HepG2 (cell line): ENCODE results near the gene PPM1H. TPM values are rescaled to one million over a fixed set of nuclear protein-coding genes. Genes with fewer than 3 reads are reported as not detected.

Source experiments
- ATAC-seq: fragments of 200-7000 bp; cut with Tn5 transposase; 3 replicates; pipeline ENCODE4 v1.9.1; 2020; ENCODE audit warnings: mild to moderate bottlenecking, moderate library complexity
- BruUV-seq: library from RNA; stranded (reverse); fragments of 400-500 nt; replicated peaks from 2 replicates; lab custom pipeline; 2021; lab: Mats Ljungman, UMichigan
- CTCF ChIA-PET: fragments of 300-600 bp; formaldehyde crosslinking; extraction: SDS; loops from one replicate; lab custom pipeline; 2021; ENCODE audit warnings: low total read pairs, inconsistent platforms, low intra/inter-chr PET ratio; lab: Yijun Ruan, JAX
- POLR2A ChIA-PET: fragments of 350-600 bp; sonication (Branson Sonifier 250); formaldehyde crosslinking; loops from one replicate; lab custom pipeline; 2020; ENCODE audit warnings: antibody characterized with exemption, inconsistent platforms; lab: Yijun Ruan, JAX
- DNase-seq: peaks from one replicate; pipeline ENCODE4 v3.0.0-alpha.2; 2015; ENCODE audit warnings: low spot score
- FAIRE-seq: peaks from 3 replicates; lab custom pipeline; 2011; peaks lifted over from hg19 to GRCh38; lab: Jason Lieb, UNC
- H2AFZ ChIP-seq: one replicate; pipeline ENCODE4 v1.6.1; 2011; ENCODE audit warnings: low read length, inconsistent platforms
- H3K27ac ChIP-seq: fragments of 300-600 bp; 3 replicates; pipeline ENCODE4 v1.8.0; 2011; ENCODE audit warnings: mixed run types, mild to moderate bottlenecking, mixed read lengths, low read length, inconsistent platforms; ENCODE audit not compliant: insufficient read depth; ENCODE audit errors: extremely low read length
- H3K27me3 ChIP-seq, 2 experiments: fragments of 200-600 bp in 1 of 2; 2 replicates in 1 of 2; 3 replicates in 1 of 2; pipeline versions ENCODE4 v1.6.0 to v1.8.0; 2011; ENCODE audit warnings: low read length in 2 of 2, mild to moderate bottlenecking in 2 of 2, moderate library complexity in 2 of 2, inconsistent platforms in 1 of 2; ENCODE audit not compliant: insufficient read depth in 2 of 2, control insufficient read depth in 1 of 2
- H3K36me3 ChIP-seq, 2 experiments: fragments of 200-600 bp in 1 of 2; replicated peaks in 1 of 2; 2 replicates in 1 of 2; 3 replicates in 1 of 2; pipeline versions ENCODE4 v1.5.1 to v1.8.0; 2011; ENCODE audit warnings: low read length in 2 of 2, inconsistent platforms in 1 of 2; ENCODE audit not compliant: insufficient read depth in 2 of 2, control insufficient read depth in 1 of 2
- H3K4me1 ChIP-seq: 2 replicates; pipeline ENCODE4 v1.5.1; 2012; ENCODE audit warnings: low read length, inconsistent platforms; ENCODE audit not compliant: insufficient read depth
- H3K4me2 ChIP-seq: 2 replicates; pipeline ENCODE4 v1.6.0; 2011; ENCODE audit warnings: low read depth, low read length, inconsistent platforms
- H3K4me3 ChIP-seq, 3 experiments: fragments of 200-600 bp in 1 of 3; sonication (generic), shearing (Covaris generic) in 1 of 3; replicated peaks in 1 of 3; 2 replicates each; pipeline ENCODE4 v1.5.1; 2011 to 2016; ENCODE audit warnings: low read length in 3 of 3, inconsistent platforms in 2 of 3, low read depth in 2 of 3, mild to moderate bottlenecking in 2 of 3, control low read depth in 1 of 3, mixed read lengths in 1 of 3; ENCODE audit not compliant: insufficient read depth in 1 of 3
- H3K79me2 ChIP-seq: one replicate; pipeline ENCODE4 v1.6.1; 2011; ENCODE audit warnings: low read length, inconsistent platforms; ENCODE audit not compliant: insufficient read depth
- H3K9ac ChIP-seq: 2 replicates; pipeline ENCODE4 v1.6.0; 2011; ENCODE audit warnings: mild to moderate bottlenecking, low read depth, low read length, inconsistent platforms; ENCODE audit not compliant: insufficient read depth
- H3K9me3 ChIP-seq: 2 replicates; pipeline ENCODE4 v1.5.1; 2012; ENCODE audit warnings: mild to moderate bottlenecking, low read length
- H4K20me1 ChIP-seq: 2 replicates; pipeline ENCODE4 v1.6.0; 2011; ENCODE audit warnings: inconsistent platforms, mild to moderate bottlenecking, low read length, moderate library complexity; ENCODE audit not compliant: insufficient read depth
- CBX2 ChIP-seq, 2 experiments: fragments of 200-600 bp in 1 of 2; sonication (generic); formaldehyde crosslinking in 1 of 2; IDR thresholded peaks; 2 replicates each; pipeline versions ENCODE4 v1.7.0 to v1.8.1; 2018 to 2022; ENCODE audit warnings: low read depth in 2 of 2, low read length in 1 of 2, mild to moderate bottlenecking in 1 of 2, missing genetic modification reagents in 1 of 2
- KIAA2018 ChIP-seq: sonication (generic); formaldehyde crosslinking; IDR thresholded peaks from 2 replicates; pipeline ENCODE4 v1.5.0; 2020; ENCODE audit warnings: mild to moderate bottlenecking, missing genetic modification reagents, borderline replicate concordance
- TIGD3 ChIP-seq: sonication (generic); formaldehyde crosslinking; IDR thresholded peaks from 2 replicates; pipeline ENCODE4 v1.5.1; 2020; ENCODE audit warnings: mild to moderate bottlenecking, missing genetic modification reagents, borderline replicate concordance
- ZNF460 ChIP-seq: sonication (generic); formaldehyde crosslinking; IDR thresholded peaks from 2 replicates; pipeline ENCODE4 v1.5.1; 2020; ENCODE audit warnings: missing genetic modification reagents, mild to moderate bottlenecking, borderline replicate concordance
- ZNF484 ChIP-seq: sonication (generic); formaldehyde crosslinking; IDR thresholded peaks from 2 replicates; pipeline ENCODE4 v1.5.1; 2020; ENCODE audit warnings: mild to moderate bottlenecking, low read depth, missing genetic modification reagents, borderline replicate concordance
- ZNF597 ChIP-seq: sonication (generic); formaldehyde crosslinking; IDR thresholded peaks from 2 replicates; pipeline ENCODE4 v1.5.0; 2020; ENCODE audit warnings: missing genetic modification reagents
- ZNF7 ChIP-seq: IDR thresholded peaks from 2 replicates; pipeline ENCODE4 v1.6.1; 2016; ENCODE audit warnings: missing biosample characterization, missing genetic modification reagents
- ZNF713 ChIP-seq: sonication (generic); formaldehyde crosslinking; IDR thresholded peaks from 2 replicates; pipeline ENCODE4 v1.4.0; 2020; ENCODE audit warnings: mild to moderate bottlenecking, missing genetic modification reagents
- ZNF782 ChIP-seq: sonication (generic); formaldehyde crosslinking; IDR thresholded peaks from 2 replicates; pipeline ENCODE4 v1.4.0; 2020; ENCODE audit warnings: missing genetic modification reagents, mild to moderate bottlenecking, borderline replicate concordance
- WGBS: methylation state at CpG from one replicate; pipeline ENCODE4 v1.1.6; 2017; ENCODE audit warnings: low lambda C conversion rate; 5-methylcytosine and 5-hydroxymethylcytosine counted together
- in situ Hi-C: cut with HindIII; loops from 2 replicates; pipeline ENCODE4 v1.10.0; 2017; ENCODE audit warnings: low pct_unique_long_range_greater_than_20kb; ENCODE audit not compliant: extremely low pct_ligation_motif_present
- intact Hi-C: fragments of 100-400 bp; cut with micrococcal nuclease; formaldehyde crosslinking; loops from one replicate; pipeline ENCODE4 v1.10.0; 2022; ENCODE audit not compliant: unreplicated experiment
- polyA plus RNA-seq, 8 experiments: library from polyadenylated mRNA; depleted of rRNA in 3 of 8; stranded (reverse) in 7 of 8; unstranded in 1 of 8; fragments of >200 nt; fragmentation: Illumina TruSeq in 4 of 8; extraction: Trizol in 4 of 8; gene quantifications; 2 replicates each; pipeline versions ENCODE4 v1.2.1 to v1.2.3, GENCODE V29; 2011 to 2016; ENCODE audit warnings: low read depth in 4 of 8, missing spikeins in 1 of 8, mixed read lengths in 1 of 8; ENCODE audit not compliant: insufficient read depth in 1 of 8
- total RNA-seq, 5 experiments: library from RNA; depleted of rRNA; stranded (reverse); fragments of >200 nt; fragmentation: Illumina TruSeq; extraction: Trizol; gene quantifications; 2 replicates each; pipeline ENCODE4 v1.2.3, GENCODE V29; 2016; ENCODE audit warnings: low read depth in 1 of 5

Gene PPM1H
- total and polyA plus RNA-seq, 2 of the 13 experiments (the other 11 are each of a cell fraction or from before 2014, with no cell fraction given): 29.1 to 38.1 TPM

GRCh38 chr12:62651138-62651537, 283.8 kb downstream of the PPM1H start (continued):
- TF ChIP-seq CBX2 (IDR thresholded peaks at IDR 0.05; ENCODE audit: low read depth, low read length) (no peak), CBX2 (CRISPR knock-in tag; IDR thresholded peaks at IDR 0.05; ENCODE audit: low read depth) (no peak), TIGD3 (CRISPR knock-in tag) (no peak), ZNF460 (no peak), ZNF713 (no peak)
- TF ChIP-seq, all 625 proteins: peak for 0

GRCh38 chr12:62649412-62650138, 285.4 kb downstream of the PPM1H start:
- H3K4me1 ChIP-seq: no peaks in the 10 kb centered on the region
- H3K27ac ChIP-seq: no peak overlapping the region
- peaks cover 14 to 50% of the 10 kb centered on the region in 2 experiments for H3K36me3 ChIP-seq
- ATAC-seq (no peak), DNase-seq (no peak), FAIRE-seq (no peak)
- H3K4me2 ChIP-seq: no peak overlapping the region
- POLR2A ChIA-PET: no interaction called here
- H4K20me1 ChIP-seq: no peaks in the 10 kb centered on the region
- no peak overlapping the region for H3K4me3 ChIP-seq
- no peak overlapping the region for H3K9ac ChIP-seq
- H2AFZ ChIP-seq: no peak overlapping the region
- WGBS: 79% methylated on average over 4 of the region's 4 CpGs
- CTCF ChIA-PET: no interaction called here
- in situ Hi-C loops: no loop called here
- no peaks in the 10 kb centered on the region for H3K9me3 ChIP-seq
- intact Hi-C loops: no loop called here
- BruUV-seq: no TSS peak
- no peaks in the 10 kb centered on the region for H3K27me3 ChIP-seq
- H3K79me2 ChIP-seq: no peaks in the 10 kb centered on the region
- TF ChIP-seq ZNF484 (CRISPR knock-in tag): no peak
- TF ChIP-seq ZNF7 (CRISPR knock-in tag): no peak
- no peak for TF ChIP-seq ZNF782 (CRISPR knock-in tag)
- no peak for TF ChIP-seq ZNF597 (CRISPR knock-in tag)
- no peak for TF ChIP-seq KIAA2018 (CRISPR knock-in tag)
